Spleen (tissue), 11 donors: ENCODE data around the gene CCDC152. TPM values are rescaled to one million over a fixed set of nuclear protein-coding genes. Genes with fewer than 3 reads are reported as not detected.

Experiments used
- DNase-seq: peaks from one replicate; pipeline ENCODE4 v3.0.0-alpha.2; 2020
- H3K27ac ChIP-seq, 8 donors: fragments of 200-600 bp; sonication (generic) in 7 of 8; 1 replicate in 4 of 8; 2 replicates in 4 of 8; pipeline versions ENCODE4 v1.5.0 to v1.8.0; 2016 to 2021; ENCODE audit warnings: inconsistent platforms in 4 of 8, mild to moderate bottlenecking in 4 of 8, moderate library complexity in 1 of 8
- H3K27me3 ChIP-seq, 7 donors: fragments of 200-600 bp; sonication (generic) in 6 of 7; replicated peaks in 1 of 7; 1 replicate in 4 of 7; 2 replicates in 3 of 7; pipeline versions ENCODE4 v1.5.0 to v1.8.0; 2016 to 2021; ENCODE audit warnings: inconsistent platforms in 3 of 7, mild to moderate bottlenecking in 1 of 7
- H3K36me3 ChIP-seq, 6 donors: fragments of 200-600 bp; sonication (generic) in 5 of 6; 1 replicate in 4 of 6; 2 replicates in 2 of 6; pipeline versions ENCODE4 v1.5.0 to v1.8.0; 2016 to 2021; ENCODE audit warnings: inconsistent platforms in 2 of 6
- H3K4me1 ChIP-seq, 6 donors: fragments of 200-600 bp; sonication (generic) in 5 of 6; 1 replicate in 3 of 6; 2 replicates in 3 of 6; pipeline versions ENCODE4 v1.5.0 to v1.8.0; 2016 to 2021; ENCODE audit warnings: inconsistent platforms in 3 of 6
- H3K4me3 ChIP-seq, 8 donors: fragments of 200-600 bp; sonication (generic) in 7 of 8; 1 replicate in 4 of 8; 2 replicates in 4 of 8; pipeline versions ENCODE4 v1.5.0 to v1.8.0; 2016 to 2021; ENCODE audit warnings: inconsistent platforms in 4 of 8, mild to moderate bottlenecking in 4 of 8, moderate library complexity in 2 of 8
- H3K9me3 ChIP-seq, 8 donors: fragments of 200-600 bp; sonication (generic) in 7 of 8; 1 replicate in 4 of 8; 2 replicates in 4 of 8; pipeline versions ENCODE4 v1.5.0 to v1.8.0; 2016 to 2021; ENCODE audit warnings: inconsistent platforms in 4 of 8
- CTCF ChIP-seq, 11 experiments: fragments of 200-600 bp in 7 of 11; fragments of 450-650 bp in 4 of 11; sonication (generic) in 4 of 11; IDR thresholded peaks in 8 of 11; conservative IDR thresholded peaks in 3 of 11; 1 replicate in 7 of 11; 2 replicates in 4 of 11; pipeline versions ENCODE4 v1.4.0 to v1.8.0; 2016 to 2021; ENCODE audit warnings: antibody characterized with exemption in 11 of 11, inconsistent platforms in 4 of 11, mild to moderate bottlenecking in 1 of 11
- POLR2A ChIP-seq, 3 donors: fragments of 450-650 bp; IDR thresholded peaks; one replicate each; pipeline ENCODE4 v1.5.1; 2017; ENCODE audit warnings: antibody characterized with exemption in 3 of 3, mild to moderate bottlenecking in 1 of 3
- POLR2AphosphoS5 ChIP-seq, 3 donors: sonication (generic); formaldehyde crosslinking; IDR thresholded peaks; one replicate each; pipeline ENCODE4 v1.5.1; 2017; ENCODE audit warnings: antibody characterized with exemption in 3 of 3
- WGBS, 5 donors: extraction: QIAGEN DNeasy Blood & Tissue Kit in 3 of 5; methylation state at CpG; one replicate each; pipeline versions ENCODE4 v1.1.5 to v1.1.7; 2013 to 2018; 5-methylcytosine and 5-hydroxymethylcytosine counted together
- intact Hi-C: fragments of 100-400 bp; cut with DNase I; formaldehyde crosslinking; loops from one replicate; pipeline ENCODE4 v1.15.0; 2023; ENCODE audit warnings: low total_unique reads
- polyA plus RNA-seq, 3 donors: library from polyadenylated mRNA; stranded (reverse); fragments of 200-250 nt; gene quantifications; one replicate each; pipeline ENCODE4 v1.2.1, GENCODE V29; 2013
- total RNA-seq, 7 donors: library from RNA; depleted of rRNA in 3 of 7; stranded (reverse); fragments of >200 nt in 3 of 7; fragmentation: NEBNext Ultra II Directional in 4 of 7; extraction: Animal tissue kit (Norgen Biotek cat#: 25700) in 4 of 7; gene quantifications; one replicate each; pipeline versions ENCODE4 v1.1.0 to v1.2.1, GENCODE V29; 2016 to 2021
- donor health status: healthy with polysubstance abuse.
- donor health status: DM: no; HTN: no; CAD: no; lungs with moderate emphysema.
- donor health status: DM: no; HTN: no; CAD: no.
- donor health status: Bipolar disorder and iron deficiency.
- donor health status: healthy.
- donor health status: DM: no; HTN: no; CAD: no.
- donor health status: DM: yes; HTN: yes; CAD: no.

The CCDC152 gene
- total and polyA plus RNA-seq, 10 donors, result 0.46 to 3.4 (median 1.8) TPM

GRCh38 chr5:42819745-42820144 lies 63.1 kb downstream of the CCDC152 start:
- no peak overlapping the region for H3K27ac ChIP-seq
- intact Hi-C loops, result loop anchor here (10.0 kb wide), 1 partner anchor 55 kb away; no protein-coding TSS in a partner anchor
- WGBS, 5 donors, result 48 to 100% (median 75%) methylated on average over 2 of the region's 2 CpGs

GRCh38 chr5:42822548-42822947 lies 65.9 kb downstream of the CCDC152 start:
- intact Hi-C loops, result no loop called here
- Histone ChIP-seq H3K36me3 (no peaks in the 10 kb centered on the region), H3K27ac (no peak overlapping the region), H3K9me3 (no peaks in the 10 kb centered on the region), H3K4me1 (peaks cover 0 to 4% (median 0%) of the 10 kb centered on the region in 6 donors), H3K4me3 (no peak overlapping the region), H3K27me3 (no peaks in the 10 kb centered on the region)
- TF ChIP-seq POLR2A (IDR thresholded peaks at IDR 0.05) (no peak), CTCF (IDR thresholded peaks at IDR 0.05 in 8 of 11, conservative IDR thresholded peaks at IDR 0.05 in 3 of 11) (no peak), POLR2AphosphoS5 (IDR thresholded peaks at IDR 0.05) (no peak)
- 77 to 88% (median 80%) methylated on average over 2 of the region's 2 CpGs for WGBS, 5 donors
- DNase-seq, result no peak

More at GRCh38 chr5:42819745-42820144, 63.1 kb downstream of the CCDC152 start:
- TF ChIP-seq CTCF (IDR thresholded peaks at IDR 0.05 in 8 of 11, conservative IDR thresholded peaks at IDR 0.05 in 3 of 11) (no peak), POLR2A (IDR thresholded peaks at IDR 0.05) (no peak), POLR2AphosphoS5 (IDR thresholded peaks at IDR 0.05) (no peak)
- no peak for DNase-seq
- no peak overlapping the region for H3K4me3 ChIP-seq
- no peaks in the 10 kb centered on the region for H3K36me3 ChIP-seq
- H3K9me3 ChIP-seq, result no peaks in the 10 kb centered on the region
- no peaks in the 10 kb centered on the region for H3K27me3 ChIP-seq
- H3K4me1 ChIP-seq, result peaks cover 0 to 4% (median 0%) of the 10 kb centered on the region in 6 donors

- intact Hi-C loops, result no loop called here
- WGBS, 5 donors, result 64 to 82% (median 71%) methylated on average over 7 of the region's 7 CpGs
- no peak for TF ChIP-seq POLR2AphosphoS5 (IDR thresholded peaks at IDR 0.05)
- TF ChIP-seq POLR2A (IDR thresholded peaks at IDR 0.05), result no peak
- no peak for TF ChIP-seq CTCF (IDR thresholded peaks at IDR 0.05 in 8 of 11, conservative IDR thresholded peaks at IDR 0.05 in 3 of 11)
Measured at GRCh38 chr5:42824347-42824976, 67.8 kb downstream of the CCDC152 start.

GRCh38 chr5:42825422-42826148 lies 69.0 kb downstream of the CCDC152 start:
- peaks cover 0 to 4% (median 0%) of the 10 kb centered on the region in 6 donors for H3K4me1 ChIP-seq
- intact Hi-C loops, result no loop called here
- no peak overlapping the region for H3K27ac ChIP-seq
- no peaks in the 10 kb centered on the region for H3K9me3 ChIP-seq
- whole genome bisulfite sequencing, 5 donors, result 84 to 93% (median 87%) methylated on average over 9 of the region's 9 CpGs
- H3K36me3 ChIP-seq, result no peaks in the 10 kb centered on the region
- H3K27me3 ChIP-seq, result no peaks in the 10 kb centered on the region
- no peak for TF ChIP-seq CTCF (IDR thresholded peaks at IDR 0.05 in 8 of 11, conservative IDR thresholded peaks at IDR 0.05 in 3 of 11)
- H3K4me3 ChIP-seq, result no peak overlapping the region
- DNase-seq, result no peak

More at GRCh38 chr5:42824347-42824976, 67.8 kb downstream of the CCDC152 start:
- Histone ChIP-seq H3K4me1 (peaks cover 0 to 4% (median 0%) of the 10 kb centered on the region in 6 donors), H3K9me3 (no peaks in the 10 kb centered on the region), H3K27ac (no peak overlapping the region), H3K36me3 (no peaks in the 10 kb centered on the region), H3K4me3 (no peak overlapping the region), H3K27me3 (no peaks in the 10 kb centered on the region)
- DNase-seq, result no peak
